ENCODE data around the gene LHFPL6. TPM values are rescaled to one million over a fixed set of nuclear protein-coding genes. Genes with fewer than 3 reads are reported as not detected.

Gene LHFPL6
- polyA plus RNA-seq, 3 donors: 0.14 to 0.59 (median 0.46) TPM

DNA sequence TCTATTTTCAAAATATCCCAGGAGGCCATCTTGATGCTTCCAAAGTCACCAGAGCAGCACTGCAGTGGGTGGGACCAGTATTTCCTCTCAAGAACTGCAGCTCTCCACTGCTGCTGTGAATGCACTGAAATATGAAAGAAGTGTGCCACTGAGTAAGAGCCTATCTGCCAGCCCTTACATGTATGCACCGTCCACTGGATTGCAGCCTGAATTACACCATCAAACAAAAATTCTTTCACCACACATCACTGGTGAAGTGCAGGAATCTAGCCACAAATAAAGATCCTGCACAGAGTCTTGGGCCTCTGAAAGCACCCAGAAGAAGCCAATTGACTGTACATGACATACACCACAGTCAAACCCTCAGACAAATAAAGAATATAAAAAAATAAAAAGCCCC is 249.0 kb downstream of the LHFPL6 start:
- no peaks in the 10 kb centered on the region for H3K27me3 Mint-ChIP-seq (ENCODE audit: low read depth in 3 of 3)
- intact Hi-C loops (cut with micrococcal nuclease): no loop called here
- H2AFZ ChIP-seq (ENCODE audit: insufficient read depth, low read depth, low read length, poor library complexity, severe bottlenecking): no peak overlapping the region
- H3K4me3 Mint-ChIP-seq: no peak overlapping the region
- no peak for DNase-seq
- no peak overlapping the region for H3K27ac Mint-ChIP-seq
- H3K9ac ChIP-seq (ENCODE audit: insufficient read depth, low read length, poor library complexity, severe bottlenecking): no peak overlapping the region
- H3K4me1 ChIP-seq (ENCODE audit: control insufficient read depth in 1 of 2, insufficient read depth in 2 of 2, low read length in 2 of 2): no peaks in the 10 kb centered on the region
- no peaks in the 10 kb centered on the region for H3K79me2 ChIP-seq (ENCODE audit: insufficient read depth, low read length)
- no peak overlapping the region for H3K27ac ChIP-seq (ENCODE audit: low read depth in 1 of 2, low read length in 2 of 2)
- H3K4me1 Mint-ChIP-seq: no peaks in the 10 kb centered on the region
- no peaks in the 10 kb centered on the region for H3K9me3 ChIP-seq (replicated peaks in 1 of 2; ENCODE audit: control insufficient read depth in 1 of 2, insufficient read depth in 1 of 2, low read length in 2 of 2)
- WGBS (ENCODE audit: insufficient coverage): 100% methylated on average over 1 of the region's 1 CpG
- no peaks in the 10 kb centered on the region for H4K20me1 ChIP-seq (ENCODE audit: insufficient read depth, low read length)
- H3K4me2 ChIP-seq (replicated peaks; ENCODE audit: extremely low read depth, low read length, poor library complexity, severe bottlenecking): no peak overlapping the region
- H3K9me3 Mint-ChIP-seq: peaks cover 3 to 12% (median 10%) of the 10 kb centered on the region in 7 donors
- H3K36me3 Mint-ChIP-seq: no peaks in the 10 kb centered on the region
- H3K4me3 ChIP-seq (replicated peaks in 1 of 3; ENCODE audit: low read depth in 2 of 3, low read length in 3 of 3): no peak overlapping the region
- H3K27me3 ChIP-seq (ENCODE audit: control insufficient read depth in 2 of 2, insufficient read depth in 2 of 2, low read length in 2 of 2): no peaks in the 10 kb centered on the region
- TF ChIP-seq, protein P1, sequence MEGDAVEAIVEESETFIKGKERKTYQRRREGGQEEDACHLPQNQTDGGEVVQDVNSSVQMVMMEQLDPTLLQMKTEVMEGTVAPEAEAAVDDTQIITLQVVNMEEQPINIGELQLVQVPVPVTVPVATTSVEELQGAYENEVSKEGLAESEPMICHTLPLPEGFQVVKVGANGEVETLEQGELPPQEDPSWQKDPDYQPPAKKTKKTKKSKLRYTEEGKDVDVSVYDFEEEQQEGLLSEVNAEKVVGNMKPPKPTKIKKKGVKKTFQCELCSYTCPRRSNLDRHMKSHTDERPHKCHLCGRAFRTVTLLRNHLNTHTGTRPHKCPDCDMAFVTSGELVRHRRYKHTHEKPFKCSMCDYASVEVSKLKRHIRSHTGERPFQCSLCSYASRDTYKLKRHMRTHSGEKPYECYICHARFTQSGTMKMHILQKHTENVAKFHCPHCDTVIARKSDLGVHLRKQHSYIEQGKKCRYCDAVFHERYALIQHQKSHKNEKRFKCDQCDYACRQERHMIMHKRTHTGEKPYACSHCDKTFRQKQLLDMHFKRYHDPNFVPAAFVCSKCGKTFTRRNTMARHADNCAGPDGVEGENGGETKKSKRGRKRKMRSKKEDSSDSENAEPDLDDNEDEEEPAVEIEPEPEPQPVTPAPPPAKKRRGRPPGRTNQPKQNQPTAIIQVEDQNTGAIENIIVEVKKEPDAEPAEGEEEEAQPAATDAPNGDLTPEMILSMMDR (IDR thresholded peaks at IDR 0.05): no peak
- no peaks in the 10 kb centered on the region for H3K36me3 ChIP-seq (replicated peaks in 1 of 2; ENCODE audit: control insufficient read depth in 1 of 2, insufficient read depth in 2 of 2, low read length in 2 of 2)

- Histone ChIP-seq H3K9ac (ENCODE audit: insufficient read depth, low read length, poor library complexity, severe bottlenecking) (no peak overlapping the region), H3K27me3 (ENCODE audit: control insufficient read depth in 2 of 2, insufficient read depth in 2 of 2, low read length in 2 of 2) (no peaks in the 10 kb centered on the region), H3K4me2 (replicated peaks; ENCODE audit: extremely low read depth, low read length, poor library complexity, severe bottlenecking) (no peak overlapping the region), H4K20me1 (ENCODE audit: insufficient read depth, low read length) (no peaks in the 10 kb centered on the region), H3K36me3 (replicated peaks in 1 of 2; ENCODE audit: control insufficient read depth in 1 of 2, insufficient read depth in 2 of 2, low read length in 2 of 2) (no peaks in the 10 kb centered on the region), H3K4me3 (replicated peaks in 1 of 3; ENCODE audit: low read depth in 2 of 3, low read length in 3 of 3) (no peak overlapping the region), H3K4me1 (ENCODE audit: control insufficient read depth in 1 of 2, insufficient read depth in 2 of 2, low read length in 2 of 2) (no peaks in the 10 kb centered on the region), H3K9me3 (replicated peaks in 1 of 2; ENCODE audit: control insufficient read depth in 1 of 2, insufficient read depth in 1 of 2, low read length in 2 of 2) (no peaks in the 10 kb centered on the region), H2AFZ (ENCODE audit: insufficient read depth, low read depth, low read length, poor library complexity, severe bottlenecking) (no peak overlapping the region), H3K27ac (ENCODE audit: low read depth in 1 of 2, low read length in 2 of 2) (no peak overlapping the region), H3K79me2 (ENCODE audit: insufficient read depth, low read length) (no peaks in the 10 kb centered on the region)
- H3K4me1 Mint-ChIP-seq: peaks cover 5% of the 10 kb centered on the region
- intact Hi-C loops (cut with micrococcal nuclease): no loop called here
- no peak overlapping the region for H3K27ac Mint-ChIP-seq
- H3K9me3 Mint-ChIP-seq: peaks cover 3 to 9% (median 5%) of the 10 kb centered on the region in 7 donors
- no peaks in the 10 kb centered on the region for H3K36me3 Mint-ChIP-seq
- H3K27me3 Mint-ChIP-seq (ENCODE audit: low read depth in 3 of 3): peaks cover 0 to 2% (median 0%) of the 10 kb centered on the region in 3 donors
- DNase-seq: no peak
- TF ChIP-seq, protein P1 (IDR thresholded peaks at IDR 0.05): no peak
- no CpG with 5 or more reads among the region's 3 CpGs for WGBS (ENCODE audit: insufficient coverage)
- H3K4me3 Mint-ChIP-seq: no peak overlapping the region
Observed at GRCh38 chr13:39350461-39350881, 252.5 kb downstream of the LHFPL6 start.

Data from CD14-positive monocyte (primary cell).